WTC11 (cell line): ENCODE results near the gene RCOR3. TPM values are rescaled to one million over a fixed set of nuclear protein-coding genes. Genes with fewer than 3 reads are reported as not detected.

Source experiments
- ATAC-seq: fragments of 200-7000 bp; cut with Tn5 transposase; 2 replicates; pipeline ENCODE4 v1.10.0; 2021; ENCODE audit warnings: mild to moderate bottlenecking, moderate library complexity
- CTCF ChIA-PET: fragments of 300-600 bp; sonication (Branson Sonifier 250); formaldehyde crosslinking; loops from one replicate; lab custom pipeline; 2021; ENCODE audit warnings: antibody characterized with exemption; lab: Charles Lee
- POLR2A ChIA-PET: fragments of 350-600 bp; sonication (Branson Sonifier 250); formaldehyde crosslinking; loops from one replicate; lab custom pipeline; 2021; ENCODE audit warnings: antibody characterized with exemption; lab: Charles Lee
- DNase-seq: peaks from one replicate; pipeline ENCODE4 v3.0.0; 2021; ENCODE audit warnings: low spot score
- H3K27ac Mint-ChIP-seq: 2 replicates; pipeline ENCODE4 v1.8.0; 2021; ENCODE audit warnings: mixed read lengths
- H3K27me3 Mint-ChIP-seq: 2 replicates; pipeline ENCODE4 v1.8.0; 2021; ENCODE audit warnings: low read depth, mild to moderate bottlenecking, moderate library complexity, mixed read lengths
- H3K36me3 Mint-ChIP-seq: 2 replicates; pipeline ENCODE4 v1.8.0; 2021; ENCODE audit warnings: mixed read lengths
- H3K4me1 Mint-ChIP-seq: 2 replicates; pipeline ENCODE4 v1.8.0; 2022; ENCODE audit warnings: mixed read lengths
- H3K4me3 Mint-ChIP-seq: 2 replicates; pipeline ENCODE4 v1.8.0; 2021; ENCODE audit warnings: mild to moderate bottlenecking, moderate library complexity, mixed read lengths
- H3K9me3 Mint-ChIP-seq: 2 replicates; pipeline ENCODE4 v1.8.0; 2021; ENCODE audit warnings: mixed read lengths
- ARID4B ChIP-seq: sonication (generic); formaldehyde crosslinking; IDR thresholded peaks from 2 replicates; pipeline ENCODE4 v1.8.0; 2023; ENCODE audit warnings: missing genetic modification reagents, mild to moderate bottlenecking, borderline replicate concordance
- ATF3 ChIP-seq: sonication (generic); formaldehyde crosslinking; conservative IDR thresholded peaks from 2 replicates; pipeline ENCODE4 v1.8.1; 2022; ENCODE audit warnings: mild to moderate bottlenecking, missing genetic modification reagents
- E2F1 ChIP-seq: sonication (generic); formaldehyde crosslinking; IDR thresholded peaks from 2 replicates; pipeline ENCODE4 v1.8.0; 2022; ENCODE audit warnings: mild to moderate bottlenecking, missing genetic modification reagents
- ETV6 ChIP-seq: sonication (generic); formaldehyde crosslinking; IDR thresholded peaks from 2 replicates; pipeline ENCODE4 v1.8.1; 2022; ENCODE audit warnings: mild to moderate bottlenecking, missing genetic modification reagents
- NFATC4 ChIP-seq: fragments of 250-450 bp; sonication (Bioruptor Pico); IDR thresholded peaks from 2 replicates; pipeline ENCODE4 v1.9.0; 2021; ENCODE audit warnings: mild to moderate bottlenecking
- NR1H2 ChIP-seq: sonication (generic); formaldehyde crosslinking; IDR thresholded peaks from 2 replicates; pipeline ENCODE4 v1.9.0; 2021; ENCODE audit warnings: mild to moderate bottlenecking, moderate library complexity, missing genetic modification reagents
- PREB ChIP-seq: sonication (generic); formaldehyde crosslinking; IDR thresholded peaks from 2 replicates; pipeline ENCODE4 v1.8.1; 2022; ENCODE audit warnings: mild to moderate bottlenecking, missing genetic modification reagents, moderate library complexity, borderline replicate concordance
- PRRX2 ChIP-seq: fragments of 250-450 bp; sonication (Bioruptor Pico); IDR thresholded peaks from 2 replicates; pipeline ENCODE4 v1.8.0; 2021; ENCODE audit warnings: mild to moderate bottlenecking
- ZNF138 ChIP-seq: sonication (generic); formaldehyde crosslinking; conservative IDR thresholded peaks from 2 replicates; pipeline ENCODE4 v1.8.1; 2022; ENCODE audit warnings: mild to moderate bottlenecking, moderate library complexity, missing genetic modification reagents
- ZSCAN18 ChIP-seq: fragments of 250-450 bp; sonication (Bioruptor Pico); IDR thresholded peaks from 2 replicates; pipeline ENCODE4 v2.1.2; 2022; ENCODE audit warnings: mild to moderate bottlenecking, moderate library complexity
- total RNA-seq: library from RNA; stranded (reverse); gene quantifications from 3 replicates; pipeline ENCODE4 v1.2.3, GENCODE V29; 2021
- TF ChIP-seq, protein P1 (sequence below): fragments of 250-450 bp; sonication (Bioruptor Pico); IDR thresholded peaks from 2 replicates; pipeline ENCODE4 v1.9.0; 2021; ENCODE audit warnings: mild to moderate bottlenecking, borderline replicate concordance
- TF ChIP-seq, protein P2 (sequence below): sonication (generic); formaldehyde crosslinking; IDR thresholded peaks from 2 replicates; pipeline ENCODE4 v1.8.1; 2023; ENCODE audit warnings: mild to moderate bottlenecking, missing genetic modification reagents, moderate library complexity

Gene RCOR3
- total RNA-seq, 1 experiment from 2014 or later, result 35.9 TPM

GRCh38 chr1:211210965-211211364 lies 48.2 kb upstream of the RCOR3 start:
- CTCF ChIA-PET, result no interaction called here
- Mint-ChIP-seq H3K4me1 (no peaks in the 10 kb centered on the region), H3K27ac (no peak overlapping the region), H3K4me3 (no peak overlapping the region), H3K27me3 (no peaks in the 10 kb centered on the region), H3K36me3 (no peaks in the 10 kb centered on the region), H3K9me3 (peaks cover 11% of the 10 kb centered on the region; the same call in 1 of the 2 replicates)
- DNase-seq, result no peak
- ATAC-seq, result no peak
- TF ChIP-seq PREB (CRISPR knock-in tag) (no peak), NFATC4 (CRISPR knock-in tag) (no peak), ETV6 (CRISPR knock-in tag) (no peak), ZNF138 (CRISPR knock-in tag) (no peak), NR1H2 (no peak), ARID4B (CRISPR knock-in tag) (no peak), ZSCAN18 (CRISPR knock-in tag) (no peak), ATF3 (CRISPR knock-in tag) (no peak), PRRX2 (CRISPR knock-in tag) (no peak), E2F1 (no peak)
- TF ChIP-seq, protein P1, sequence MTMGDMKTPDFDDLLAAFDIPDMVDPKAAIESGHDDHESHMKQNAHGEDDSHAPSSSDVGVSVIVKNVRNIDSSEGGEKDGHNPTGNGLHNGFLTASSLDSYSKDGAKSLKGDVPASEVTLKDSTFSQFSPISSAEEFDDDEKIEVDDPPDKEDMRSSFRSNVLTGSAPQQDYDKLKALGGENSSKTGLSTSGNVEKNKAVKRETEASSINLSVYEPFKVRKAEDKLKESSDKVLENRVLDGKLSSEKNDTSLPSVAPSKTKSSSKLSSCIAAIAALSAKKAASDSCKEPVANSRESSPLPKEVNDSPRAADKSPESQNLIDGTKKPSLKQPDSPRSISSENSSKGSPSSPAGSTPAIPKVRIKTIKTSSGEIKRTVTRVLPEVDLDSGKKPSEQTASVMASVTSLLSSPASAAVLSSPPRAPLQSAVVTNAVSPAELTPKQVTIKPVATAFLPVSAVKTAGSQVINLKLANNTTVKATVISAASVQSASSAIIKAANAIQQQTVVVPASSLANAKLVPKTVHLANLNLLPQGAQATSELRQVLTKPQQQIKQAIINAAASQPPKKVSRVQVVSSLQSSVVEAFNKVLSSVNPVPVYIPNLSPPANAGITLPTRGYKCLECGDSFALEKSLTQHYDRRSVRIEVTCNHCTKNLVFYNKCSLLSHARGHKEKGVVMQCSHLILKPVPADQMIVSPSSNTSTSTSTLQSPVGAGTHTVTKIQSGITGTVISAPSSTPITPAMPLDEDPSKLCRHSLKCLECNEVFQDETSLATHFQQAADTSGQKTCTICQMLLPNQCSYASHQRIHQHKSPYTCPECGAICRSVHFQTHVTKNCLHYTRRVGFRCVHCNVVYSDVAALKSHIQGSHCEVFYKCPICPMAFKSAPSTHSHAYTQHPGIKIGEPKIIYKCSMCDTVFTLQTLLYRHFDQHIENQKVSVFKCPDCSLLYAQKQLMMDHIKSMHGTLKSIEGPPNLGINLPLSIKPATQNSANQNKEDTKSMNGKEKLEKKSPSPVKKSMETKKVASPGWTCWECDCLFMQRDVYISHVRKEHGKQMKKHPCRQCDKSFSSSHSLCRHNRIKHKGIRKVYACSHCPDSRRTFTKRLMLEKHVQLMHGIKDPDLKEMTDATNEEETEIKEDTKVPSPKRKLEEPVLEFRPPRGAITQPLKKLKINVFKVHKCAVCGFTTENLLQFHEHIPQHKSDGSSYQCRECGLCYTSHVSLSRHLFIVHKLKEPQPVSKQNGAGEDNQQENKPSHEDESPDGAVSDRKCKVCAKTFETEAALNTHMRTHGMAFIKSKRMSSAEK (CRISPR knock-in tag), result no peak
- TF ChIP-seq, protein P2, sequence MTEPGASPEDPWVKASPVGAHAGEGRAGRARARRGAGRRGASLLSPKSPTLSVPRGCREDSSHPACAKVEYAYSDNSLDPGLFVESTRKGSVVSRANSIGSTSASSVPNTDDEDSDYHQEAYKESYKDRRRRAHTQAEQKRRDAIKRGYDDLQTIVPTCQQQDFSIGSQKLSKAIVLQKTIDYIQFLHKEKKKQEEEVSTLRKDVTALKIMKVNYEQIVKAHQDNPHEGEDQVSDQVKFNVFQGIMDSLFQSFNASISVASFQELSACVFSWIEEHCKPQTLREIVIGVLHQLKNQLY (CRISPR knock-in tag), result no peak
- POLR2A ChIA-PET, result no interaction called here
